HG03460 (cell line): ENCODE measurements around the gene MEPCE.
A peak's percentile ranks its signal among the peaks of the same experiment; 100 is the strongest.
"Not testable (repeated sequence)": the region's sequence is repeated elsewhere in the genome, so short reads cannot be mapped to it uniquely, and the experiment has no call there.

Experiments
- ATAC-seq: cut with Tn5 transposase; IDR thresholded peaks from one replicate; pipeline ENCODE4 v1.9.1; 2021; ENCODE audit not compliant: unreplicated experiment

MEPCE gene

DNA sequence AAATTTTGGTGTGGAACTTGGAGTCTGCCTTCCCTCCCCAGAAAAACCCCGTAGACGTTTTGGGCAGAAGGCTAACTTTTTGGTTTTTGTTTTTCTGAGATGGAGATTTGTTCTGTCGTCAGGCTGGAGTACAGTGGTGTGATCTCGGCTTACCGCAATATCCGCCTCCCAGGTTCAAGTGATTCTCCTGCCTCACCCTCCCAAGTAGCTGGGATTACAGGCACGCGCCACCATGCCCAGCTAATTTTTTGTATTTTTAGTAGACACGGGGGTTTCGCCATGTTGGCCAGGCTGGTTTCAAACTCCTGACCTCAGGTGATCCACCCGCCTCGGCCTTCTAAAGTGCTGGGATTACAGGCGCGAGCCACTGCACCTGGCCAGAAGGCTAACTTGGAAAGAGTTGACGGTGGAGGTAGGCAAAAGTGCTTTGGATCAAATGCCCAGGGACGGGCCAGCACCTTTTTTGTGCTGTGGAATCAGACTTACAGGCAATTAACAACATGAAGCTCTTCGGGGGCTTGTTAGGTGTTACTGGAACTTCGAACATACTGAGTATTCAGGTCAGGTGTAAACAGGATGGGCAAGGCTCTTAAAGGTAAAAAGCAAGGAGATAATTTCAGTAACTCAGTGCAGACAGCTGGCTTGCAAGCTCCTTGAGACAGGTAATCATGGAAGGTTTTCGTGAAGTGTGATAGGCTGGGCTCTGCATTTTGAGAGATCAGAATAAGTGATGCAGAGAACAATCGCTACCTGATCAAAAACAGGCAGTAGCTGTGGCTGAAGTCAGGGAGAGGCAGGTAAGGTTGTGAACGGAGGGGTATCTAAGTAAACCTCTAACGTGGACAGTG, 4.9 kb downstream of the MEPCE start:
- no peak for ATAC-seq

DNA sequence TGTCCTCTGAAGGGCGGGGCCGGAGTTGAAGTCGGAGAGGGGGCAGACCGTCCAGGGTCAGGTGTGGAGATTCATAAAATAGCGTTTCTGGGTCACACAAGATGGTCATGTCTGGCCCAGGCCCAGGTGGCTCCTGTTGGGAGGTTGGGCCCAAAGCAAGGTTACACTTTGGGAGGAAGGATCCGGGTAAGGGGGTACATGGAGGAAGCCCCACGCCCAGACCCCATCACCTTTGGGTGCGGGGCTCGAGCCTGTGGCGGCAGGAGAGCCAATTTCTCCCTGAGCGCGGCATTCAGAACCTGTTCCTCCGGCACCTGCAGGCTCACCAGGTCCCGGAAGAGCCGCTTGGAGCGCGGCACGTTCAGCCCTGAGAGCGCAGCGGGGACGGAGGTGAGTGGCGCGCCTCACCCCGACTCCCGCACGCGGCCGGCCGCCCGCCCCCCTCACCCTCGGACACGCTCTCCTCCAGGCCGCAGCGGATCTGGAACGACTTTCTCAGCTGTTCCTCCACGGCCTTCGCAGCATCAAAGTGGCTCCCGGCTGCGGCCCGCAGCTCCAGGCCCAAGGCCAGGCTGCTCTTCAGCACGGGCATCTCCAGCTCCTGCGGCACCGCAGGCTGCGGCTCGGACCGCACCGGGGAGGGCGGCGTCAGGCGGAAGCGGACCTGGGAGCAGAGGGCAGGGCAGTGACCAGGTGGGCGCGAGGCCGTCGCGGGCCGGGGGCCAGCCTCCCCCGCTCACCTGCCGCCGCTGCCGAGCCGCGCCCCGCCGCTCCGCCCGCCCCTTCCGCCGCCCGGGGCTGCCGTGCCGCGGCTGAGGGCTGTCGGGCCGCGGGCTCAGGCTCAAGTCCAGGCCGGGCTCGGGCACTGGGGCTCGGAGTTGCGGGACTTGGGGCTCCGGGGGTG, 6.0 kb downstream of the MEPCE start:
- peak; percentile 26 for ATAC-seq

DNA sequence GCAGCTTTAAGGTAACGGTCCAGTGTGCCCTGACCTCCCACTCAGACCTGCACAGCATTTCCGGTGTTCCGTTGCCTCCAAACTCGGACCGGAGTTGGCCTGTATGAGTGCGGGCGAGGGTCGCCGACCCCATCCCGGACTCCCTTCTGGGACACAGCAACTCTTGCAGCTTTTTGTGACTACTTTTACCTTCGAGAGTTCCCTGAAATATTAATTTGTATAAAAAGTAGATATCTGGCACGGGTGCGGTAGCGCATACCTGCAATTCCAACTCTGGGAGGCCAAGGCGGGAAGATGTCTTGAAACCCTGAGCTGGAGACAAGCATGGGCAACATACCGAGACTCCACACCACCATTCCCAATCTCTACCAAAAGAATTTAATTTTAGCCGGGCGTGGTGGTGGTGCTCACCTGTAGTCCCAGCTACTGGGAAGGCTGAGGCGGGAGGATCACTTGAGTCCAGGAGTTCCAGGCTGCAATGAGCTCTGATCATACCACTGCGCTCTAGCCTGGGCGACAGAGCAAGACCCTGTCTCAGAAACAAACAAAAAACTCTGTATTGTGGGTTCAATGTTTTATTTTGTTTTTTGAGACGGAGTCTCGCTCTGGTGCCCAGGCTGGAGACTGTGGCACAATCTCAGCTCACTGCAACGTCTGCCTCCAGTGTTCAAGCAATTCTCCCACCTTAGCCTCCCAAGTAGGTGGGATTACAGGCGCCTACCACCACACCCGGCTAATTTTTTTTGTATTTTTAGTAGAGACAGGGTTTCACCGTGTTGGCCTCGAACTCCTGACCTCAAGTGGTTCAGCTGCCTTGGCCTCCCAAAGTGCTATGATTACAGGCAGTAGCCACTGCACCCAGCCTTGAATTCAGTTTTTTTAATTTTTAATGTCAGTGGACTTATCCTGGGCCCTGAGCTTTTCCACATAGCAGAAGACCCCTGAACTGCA, 7.8 kb downstream of the MEPCE start:
- no peak for ATAC-seq

DNA sequence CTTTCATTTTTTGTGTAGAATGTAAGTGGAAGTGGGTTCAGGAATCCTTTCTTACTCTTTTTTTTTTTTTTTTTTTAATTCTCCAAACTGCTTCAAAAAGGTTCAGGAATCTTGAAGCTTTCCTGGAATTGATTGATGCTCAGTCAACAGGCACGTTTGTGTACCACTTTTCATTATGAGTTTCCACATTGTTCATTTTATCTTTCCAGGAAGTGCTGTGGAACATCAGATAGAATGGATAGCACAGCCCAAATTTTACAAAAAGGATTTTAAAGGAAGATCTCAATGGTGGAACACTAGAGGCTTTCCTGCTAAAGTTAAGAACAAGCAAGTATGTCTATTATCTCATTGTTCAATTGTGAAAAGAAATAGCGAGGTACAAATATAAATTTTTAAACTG, 8.5 kb downstream of the MEPCE start:
- ATAC-seq: no peak

DNA sequence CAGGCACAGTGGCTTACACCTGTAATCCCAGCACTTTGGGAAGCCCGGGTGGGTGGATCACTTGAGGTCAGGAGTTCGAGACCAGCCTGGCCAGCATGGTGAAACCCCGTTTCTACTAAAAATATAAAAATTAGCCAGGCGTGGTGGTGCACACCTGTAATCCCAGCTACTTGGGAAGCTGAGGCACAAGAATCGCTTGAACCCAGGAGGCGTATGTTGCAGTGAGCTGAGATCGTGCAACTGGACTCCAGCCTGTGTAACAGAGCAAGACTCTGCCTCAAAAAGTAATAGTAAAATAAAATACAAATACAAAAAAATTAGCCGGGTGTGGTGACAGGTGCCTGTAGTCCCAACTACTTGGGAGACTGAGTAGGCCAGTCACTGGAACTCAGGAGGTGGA, 9.1 kb downstream of the MEPCE start:
- ATAC-seq: not testable (repeated sequence)

DNA sequence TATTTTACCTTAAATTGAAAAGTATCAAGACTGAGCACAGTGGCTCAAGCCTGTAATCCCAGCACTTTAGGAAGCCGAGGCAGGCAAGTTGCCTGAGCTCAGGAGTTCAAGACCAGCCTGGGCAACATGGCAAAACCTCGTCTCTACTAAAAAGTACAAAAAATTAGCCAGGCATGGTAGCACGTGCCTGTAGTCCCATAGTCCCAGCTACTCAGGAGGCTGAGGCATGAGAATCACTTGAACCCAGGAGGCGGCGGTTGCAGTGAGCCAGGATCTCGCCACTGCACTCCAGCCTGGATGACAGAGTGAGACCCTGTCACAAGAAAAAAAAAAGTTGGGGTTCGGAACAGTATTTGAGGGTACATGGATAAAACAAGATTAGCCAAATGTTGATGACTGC, 9.6 kb downstream of the MEPCE start:
- ATAC-seq: not testable (repeated sequence)

DNA sequence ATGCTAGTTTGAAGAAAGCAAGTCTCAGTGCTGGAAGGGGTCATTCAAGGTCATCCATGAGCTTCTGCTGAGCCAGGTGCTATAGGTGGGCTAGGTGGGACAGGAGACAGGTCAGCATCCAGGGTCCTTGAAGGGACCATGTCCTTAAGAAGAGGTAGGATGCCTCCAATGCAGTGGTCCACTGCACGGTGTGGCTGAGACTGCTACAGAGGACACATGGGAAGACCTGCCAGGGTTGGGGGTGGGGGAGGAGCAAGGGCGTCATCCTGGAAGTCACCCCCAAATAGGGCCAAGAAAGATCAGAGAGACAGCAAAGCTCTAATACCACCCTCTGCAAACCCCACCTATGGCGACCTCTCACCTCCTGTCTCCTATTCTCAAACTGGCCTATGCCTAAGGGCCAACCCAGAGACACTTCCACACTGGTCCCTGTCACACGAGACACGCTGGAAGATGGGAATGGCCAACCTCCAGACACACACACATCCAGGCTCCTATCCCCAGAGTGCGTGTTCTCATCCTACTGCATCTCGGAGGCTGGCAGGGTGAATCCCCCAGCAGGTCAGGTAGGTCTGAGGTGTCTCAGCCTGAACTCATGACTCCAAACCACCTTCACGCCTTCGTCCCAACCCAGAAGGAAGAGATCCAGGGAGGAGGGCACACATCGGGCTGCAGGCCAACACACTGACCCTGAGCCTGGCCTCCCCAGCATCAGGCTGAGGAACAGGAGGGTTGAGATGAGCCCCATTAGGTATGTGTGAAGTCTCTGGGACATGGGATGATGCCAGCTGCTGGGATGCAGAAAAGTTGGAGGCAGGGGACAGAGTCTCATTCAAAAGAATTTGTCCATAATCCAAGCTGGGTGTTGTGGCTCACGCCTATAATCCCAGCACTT, 12.3 kb downstream of the MEPCE start:
- ATAC-seq: no peak

DNA sequence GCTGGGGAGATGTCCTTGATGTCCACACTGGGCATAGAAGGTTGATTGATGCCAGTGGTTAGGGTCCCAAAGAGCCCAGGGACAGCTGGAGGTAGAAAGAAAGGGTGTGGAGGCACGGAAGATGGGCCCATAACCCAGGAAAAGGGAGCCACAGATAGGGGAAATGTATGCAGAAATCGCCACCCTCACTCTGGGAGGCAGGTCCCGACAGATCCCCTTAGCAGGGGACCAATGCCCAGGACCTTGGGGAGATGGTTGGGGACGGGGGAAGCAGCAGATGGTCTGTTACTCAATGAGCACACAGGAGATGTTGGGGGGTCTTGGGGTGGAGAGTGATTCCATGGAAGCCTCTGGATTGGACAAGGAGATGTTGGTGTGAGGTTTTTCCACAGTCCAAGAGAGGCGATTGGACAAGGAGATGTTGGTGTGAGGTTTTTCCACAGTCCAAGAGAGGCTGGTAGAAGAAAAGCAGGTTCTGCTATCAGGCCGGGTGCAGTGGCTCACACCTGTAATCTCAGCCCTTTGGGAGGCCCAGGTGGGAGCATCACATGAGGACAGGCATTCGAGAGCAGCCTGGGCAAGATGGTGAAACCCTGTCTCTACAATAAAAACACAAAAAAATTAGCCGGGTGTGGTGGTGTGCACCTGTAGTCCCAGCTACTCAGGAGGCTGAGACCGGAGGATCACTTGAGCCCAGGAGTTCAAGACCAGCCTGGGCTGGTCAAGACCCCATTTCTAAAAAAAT, 13.6 kb downstream of the MEPCE start:
- ATAC-seq: no peak

DNA sequence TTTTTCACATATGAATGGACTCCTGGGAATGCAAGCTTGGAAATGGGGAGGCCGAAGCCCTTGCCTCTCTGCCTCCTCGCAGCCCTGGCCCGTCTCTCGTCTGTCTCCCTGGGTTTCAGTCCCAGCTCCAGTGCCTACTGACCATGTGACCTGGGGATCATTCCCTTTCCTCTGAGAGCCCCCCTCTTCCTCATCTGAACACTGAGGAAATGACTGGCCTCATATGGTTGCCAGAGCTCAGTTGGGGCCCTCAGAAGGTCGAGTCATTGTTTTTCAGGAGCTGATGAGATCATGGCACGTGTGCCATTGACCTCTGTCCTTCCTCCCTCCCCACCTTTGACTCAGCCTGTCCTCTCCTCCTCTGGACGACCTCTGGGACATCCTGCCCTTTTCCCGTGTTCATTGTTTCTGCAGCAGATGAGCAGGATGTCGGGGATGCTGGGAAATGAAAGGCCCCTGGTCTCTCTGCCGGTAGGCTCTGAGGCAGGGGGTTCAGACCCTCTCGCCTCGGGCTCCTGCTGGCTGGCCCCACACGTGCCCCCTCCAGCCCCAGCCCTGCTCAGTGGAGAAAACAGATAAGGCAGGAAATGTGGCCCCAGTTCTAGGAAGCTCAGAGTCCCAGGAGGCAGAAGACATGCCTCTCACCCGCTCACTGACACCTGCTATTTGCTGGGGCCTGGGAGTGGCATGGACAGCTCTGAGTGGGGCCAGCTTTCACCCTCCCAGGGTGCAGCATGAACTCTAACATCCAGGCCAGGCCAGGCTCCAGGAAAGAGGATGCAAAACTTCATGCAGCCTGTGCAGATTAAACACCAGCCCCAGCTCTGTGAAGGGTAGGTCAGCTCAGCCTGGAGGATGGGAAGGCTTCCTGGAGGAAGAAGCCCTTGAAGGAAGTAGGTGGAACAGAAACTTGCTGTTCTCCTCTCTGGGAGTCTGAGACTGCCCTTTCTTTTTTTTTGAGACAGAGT, 15.0 kb downstream of the MEPCE start:
- no peak for ATAC-seq

DNA sequence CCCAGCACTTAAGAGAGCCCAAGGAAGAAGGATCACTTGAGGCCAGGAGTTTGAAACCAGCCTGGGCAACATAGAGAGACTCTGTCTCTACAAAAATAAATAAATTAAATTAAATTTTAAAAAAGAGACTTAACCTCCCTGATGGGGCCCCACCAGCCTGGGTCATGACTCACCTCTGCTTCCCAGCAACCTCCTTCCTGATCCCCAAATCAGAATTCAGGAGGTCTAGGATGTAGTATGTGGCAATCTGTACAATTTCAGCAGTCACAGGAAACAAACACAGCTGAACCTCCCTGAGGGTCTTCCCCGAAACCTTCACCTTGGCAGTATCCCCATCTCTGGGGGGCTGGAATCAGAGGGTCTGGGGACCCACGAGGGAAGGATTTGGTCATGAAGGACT, 16.4 kb downstream of the MEPCE start:
- ATAC-seq: no peak

DNA sequence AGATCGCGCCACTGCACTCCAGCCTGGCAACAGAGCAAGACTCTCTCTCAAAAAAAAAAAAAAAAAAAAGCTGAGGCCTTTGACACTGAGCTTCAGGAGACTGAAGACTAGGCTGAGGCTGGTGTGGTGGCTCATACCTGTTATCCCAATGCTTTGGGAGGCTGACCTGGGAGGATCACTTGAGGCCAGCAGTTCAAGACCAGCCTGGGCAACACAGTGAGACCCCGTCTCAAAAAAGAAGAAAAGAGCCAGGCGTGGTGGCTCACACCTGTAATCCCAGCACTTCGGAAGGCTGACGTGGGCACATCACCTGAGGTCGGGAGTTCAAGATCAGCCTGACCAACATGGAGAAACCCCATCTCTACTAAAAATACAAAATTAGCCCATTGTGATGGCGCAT, 17.7 kb downstream of the MEPCE start:
- ATAC-seq: not testable (repeated sequence)

DNA sequence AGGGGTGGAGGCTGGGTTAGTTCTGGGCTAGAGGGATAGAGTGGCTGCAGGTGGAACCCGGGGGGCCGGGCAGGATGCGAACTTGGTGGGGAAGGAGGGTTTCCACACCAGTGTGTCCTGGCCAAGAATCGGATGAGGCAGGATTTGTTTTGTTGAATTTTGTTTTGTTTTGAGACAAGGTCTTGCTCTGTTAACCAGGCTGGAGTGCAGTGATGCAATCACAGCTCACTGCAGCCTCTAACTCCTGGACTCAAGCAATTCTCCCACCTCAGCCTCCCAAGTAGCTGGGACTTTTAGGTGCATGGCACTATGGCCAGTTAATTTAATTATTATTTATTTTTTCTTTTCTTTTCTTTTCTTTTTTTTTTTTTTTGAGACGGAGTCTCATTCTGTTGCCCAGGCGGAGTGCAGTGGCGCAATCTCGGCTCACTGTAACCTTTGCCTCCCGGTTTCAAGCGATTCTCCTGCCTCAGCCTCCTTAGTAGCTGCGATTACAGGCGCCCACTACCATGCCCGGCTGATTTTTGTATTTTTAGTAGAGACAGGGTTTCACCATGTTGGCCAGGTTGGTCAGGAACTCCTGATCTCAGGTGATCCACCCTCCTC, 19.7 kb downstream of the MEPCE start:
- no peak for ATAC-seq

DNA sequence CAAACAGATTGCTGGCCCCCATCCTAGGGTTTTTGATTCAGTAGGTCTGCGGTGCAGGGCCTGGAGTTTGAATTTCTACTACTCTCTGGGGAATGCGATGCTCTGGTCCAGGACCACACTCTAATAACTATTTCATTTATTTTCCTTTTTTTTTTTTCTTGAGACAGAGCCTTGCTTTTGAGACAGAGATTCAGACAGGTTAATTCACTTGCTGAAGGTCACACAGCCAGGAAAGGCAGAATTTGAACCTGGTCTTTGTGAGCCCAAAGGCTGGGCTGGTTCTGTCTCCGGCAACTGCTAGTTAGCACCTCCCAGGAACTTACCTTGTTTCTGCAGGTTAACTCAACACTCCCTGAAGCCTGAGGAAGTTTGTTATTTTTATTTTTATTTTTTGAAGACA, 22.9 kb downstream of the MEPCE start:
- ATAC-seq: no peak

DNA sequence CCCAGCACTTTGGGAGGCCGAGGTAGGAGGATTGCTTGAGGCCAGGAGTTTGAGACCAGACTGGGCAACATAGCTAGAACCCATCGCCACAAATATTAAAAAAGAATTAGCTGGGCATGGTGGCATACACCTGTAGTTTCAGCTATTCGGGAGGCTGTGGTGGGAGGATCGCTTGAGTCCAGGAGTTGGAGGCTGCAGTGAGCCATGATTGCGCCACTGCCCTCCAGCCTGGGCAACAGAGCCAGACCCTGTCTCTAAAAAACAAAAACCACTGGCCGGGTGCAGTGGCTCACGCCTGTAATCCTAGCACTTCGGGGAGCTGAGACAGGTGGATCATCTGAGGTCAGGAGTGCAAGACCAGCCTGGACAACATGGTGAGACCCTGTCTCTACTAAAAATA, 24.2 kb downstream of the MEPCE start:
- ATAC-seq: not testable (repeated sequence)

DNA sequence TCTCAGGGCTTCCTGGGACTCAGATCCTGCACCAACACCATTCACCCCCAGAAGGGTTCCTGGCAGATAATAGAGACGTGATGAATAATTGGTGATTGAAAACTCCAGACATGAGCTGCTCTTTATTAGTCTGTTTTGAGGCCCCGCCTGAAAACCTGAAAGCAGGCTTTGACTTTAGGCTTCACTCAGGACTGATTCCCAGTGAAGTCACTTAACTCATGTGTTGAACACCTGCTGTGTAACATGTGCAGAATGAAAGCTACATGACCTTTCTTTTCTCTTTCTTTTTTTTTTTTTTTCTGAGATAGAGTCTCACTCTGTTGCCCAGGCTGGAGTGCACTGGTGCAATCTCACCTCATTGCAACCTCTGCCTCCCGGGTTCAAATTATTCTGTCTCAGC, 25.6 kb downstream of the MEPCE start:
- no peak for ATAC-seq

DNA sequence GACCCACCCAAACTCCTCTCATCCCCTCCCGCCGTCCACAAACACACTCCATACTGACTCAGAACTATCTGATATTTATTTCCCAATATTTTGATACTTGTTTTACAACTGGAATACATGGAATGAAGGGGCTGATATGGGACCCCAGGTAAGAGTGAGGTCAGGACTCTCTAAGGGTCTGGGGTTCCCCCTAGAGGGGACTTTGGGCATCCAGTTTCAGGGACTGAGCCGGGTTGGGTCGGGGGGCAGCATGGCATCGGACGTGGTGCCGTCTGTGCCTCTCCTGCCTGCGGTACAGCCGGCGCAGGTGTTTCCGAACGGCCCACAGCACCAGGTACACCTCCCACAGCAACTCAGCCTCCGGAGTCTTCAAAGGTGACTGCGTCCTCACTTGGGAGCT, 26.9 kb downstream of the MEPCE start:
- ATAC-seq: no peak

DNA sequence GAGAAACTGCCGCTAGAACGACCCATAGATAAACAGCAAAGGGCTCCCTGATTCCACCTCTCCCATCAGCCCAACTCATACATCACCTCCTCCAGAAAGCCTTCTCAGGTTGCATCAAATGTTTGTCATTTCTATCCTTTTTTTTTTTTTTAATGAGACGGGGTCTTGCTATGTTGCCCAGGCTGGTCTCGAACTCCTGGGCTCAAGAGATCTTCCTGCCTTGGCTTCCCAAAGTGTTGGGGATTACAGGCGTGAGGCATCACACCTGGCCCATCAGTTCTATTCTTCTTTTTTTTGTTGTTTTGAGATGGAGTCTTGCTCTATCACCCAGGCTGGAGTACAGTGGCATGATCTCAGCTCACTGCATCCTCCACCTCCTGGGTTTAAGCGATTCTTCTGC, 27.4 kb downstream of the MEPCE start:
- no peak for ATAC-seq

DNA sequence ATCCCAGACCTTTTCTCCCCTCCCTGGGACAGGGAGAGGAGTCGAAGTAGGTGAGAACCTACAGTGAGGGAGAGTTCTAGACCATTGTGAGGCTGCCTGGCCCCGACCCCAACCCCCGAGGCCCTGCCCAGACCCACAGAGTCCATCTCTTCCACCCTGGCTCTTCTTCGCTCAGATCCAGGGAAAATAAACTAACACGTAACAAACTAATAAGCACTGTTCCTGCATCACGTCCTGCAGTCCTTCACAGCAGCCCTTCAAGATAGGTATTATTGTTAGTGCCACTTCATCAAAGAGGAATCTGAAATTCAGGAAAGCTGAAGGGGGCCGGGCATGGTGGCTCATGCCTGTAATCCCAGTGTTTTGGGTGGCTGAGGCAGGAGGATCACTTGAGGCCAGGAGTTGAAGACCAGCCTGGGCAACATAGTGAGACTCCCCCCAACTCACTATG, 34.6 kb downstream of the MEPCE start, which contains the start of gene SPACDR:
Gene SPACDR, minus strand, starts transcription at position 51 of the 451 bp plus-strand sequence. CDS start 235 bp downstream, outside the sequence.
- no peak for ATAC-seq
